HG03095 (cell line): ENCODE measurements around the gene ENGASE.
A peak's percentile ranks its signal among the peaks of the same experiment; 100 is the strongest.
"Not testable (repeated sequence)": the region's sequence is repeated elsewhere in the genome, so short reads cannot be mapped to it uniquely, and the experiment has no call there.

Source experiments
- ATAC-seq: cut with Tn5 transposase; IDR thresholded peaks from one replicate; pipeline ENCODE4 v1.9.1; 2021; ENCODE audit warnings: moderate library complexity; ENCODE audit not compliant: unreplicated experiment

Gene ENGASE

GRCh38 chr17:79051306-79051705 lies 23.3 kb upstream of the ENGASE start:
- ATAC-seq = no peak

GRCh38 chr17:79052131-79052530 lies 22.5 kb upstream of the ENGASE start:
- no peak for ATAC-seq

- no peak for ATAC-seq
These were observed 21.2 kb upstream of the ENGASE start for GRCh38 chr17:79053251-79053925.

DNA sequence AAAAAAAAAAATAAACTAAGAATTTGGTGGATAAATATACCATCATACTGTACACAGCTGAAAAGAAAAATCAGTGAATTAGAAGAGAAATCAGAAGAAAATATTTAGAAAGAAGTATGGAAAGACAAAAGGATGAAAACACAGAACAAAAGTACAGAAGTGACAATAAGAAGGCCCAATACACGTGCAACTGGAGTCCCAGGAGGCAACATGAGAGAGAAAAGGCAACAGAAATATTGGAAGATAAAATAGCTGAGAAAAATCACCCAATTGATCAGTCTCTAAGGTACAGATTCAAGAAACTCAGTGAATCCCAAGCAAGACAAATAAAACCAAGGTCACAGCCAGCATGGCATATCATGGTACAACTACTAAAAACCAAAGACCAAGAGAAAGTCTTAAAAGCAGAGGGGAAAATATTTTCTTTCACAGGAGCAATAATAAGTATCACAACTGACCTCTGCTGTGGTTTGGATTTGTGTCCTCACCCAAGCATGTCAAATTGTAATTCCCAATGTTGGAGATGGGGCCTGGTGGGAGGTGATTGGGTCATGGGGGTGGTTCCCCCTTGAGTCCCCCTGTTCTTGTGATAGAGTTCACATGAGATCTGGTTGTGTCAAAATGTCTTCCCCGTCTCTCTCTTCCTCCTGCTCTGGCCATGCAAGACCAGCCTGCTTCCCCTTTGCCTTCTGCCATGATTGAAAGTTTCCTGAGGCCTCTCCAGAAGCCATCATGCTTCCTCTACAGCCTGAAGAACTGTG lies 20.2 kb upstream of the ENGASE start:
- ATAC-seq = no peak

GRCh38 chr17:79055197-79055596 lies 19.4 kb upstream of the ENGASE start:
- ATAC-seq = no peak

- ATAC-seq = no peak
These were observed 16.8 kb upstream of the ENGASE start for GRCh38 chr17:79057737-79058385.

GRCh38 chr17:79062691-79063090 lies 11.9 kb upstream of the ENGASE start:
- ATAC-seq = no peak

DNA sequence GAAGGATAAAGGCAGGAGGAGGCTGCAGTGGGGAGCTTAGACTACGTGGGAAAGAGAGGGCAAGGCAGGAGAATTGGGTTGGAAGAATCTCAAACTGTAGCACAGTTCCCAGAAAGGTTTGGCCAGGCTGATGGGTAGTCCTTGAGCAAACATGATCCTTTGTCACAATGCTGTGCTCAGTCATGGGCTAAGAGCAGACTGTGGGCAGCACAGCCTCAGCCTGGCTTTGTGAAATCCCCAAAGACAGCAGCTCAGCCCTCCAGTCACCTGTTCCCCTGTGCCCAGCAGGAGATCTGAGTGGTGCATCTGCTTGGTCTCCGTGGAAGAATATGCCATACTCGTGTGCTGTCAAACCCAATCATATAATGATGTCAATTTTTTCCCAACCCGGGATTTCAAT lies 10.6 kb upstream of the ENGASE start:
- no peak for ATAC-seq

DNA sequence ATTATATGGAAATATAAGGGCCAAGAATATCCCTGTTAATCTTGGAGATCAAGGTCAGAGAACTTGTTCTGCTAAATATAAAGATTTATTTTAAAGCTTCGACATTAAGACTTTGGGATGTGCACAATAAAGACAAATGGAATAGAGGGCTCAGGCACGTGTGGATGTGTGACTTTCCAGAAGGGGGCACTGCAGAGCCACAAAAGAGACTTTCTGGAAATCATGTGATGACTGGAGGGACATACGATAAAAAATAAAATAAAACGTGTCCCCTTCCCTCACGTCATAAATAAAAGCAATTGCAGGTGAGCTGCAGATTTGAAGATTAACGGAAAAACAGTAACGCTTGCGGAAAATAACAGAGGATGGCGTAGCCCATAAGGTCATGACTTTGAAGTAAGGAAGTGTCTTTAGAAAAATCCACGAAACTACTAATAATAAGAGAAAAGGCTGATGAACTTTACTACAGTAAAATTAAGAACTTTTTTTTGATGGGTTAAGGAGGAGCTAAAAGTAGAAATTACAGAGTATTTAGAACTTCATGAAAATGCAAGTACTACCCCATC lies 9.4 kb upstream of the ENGASE start:
- no peak for ATAC-seq

DNA sequence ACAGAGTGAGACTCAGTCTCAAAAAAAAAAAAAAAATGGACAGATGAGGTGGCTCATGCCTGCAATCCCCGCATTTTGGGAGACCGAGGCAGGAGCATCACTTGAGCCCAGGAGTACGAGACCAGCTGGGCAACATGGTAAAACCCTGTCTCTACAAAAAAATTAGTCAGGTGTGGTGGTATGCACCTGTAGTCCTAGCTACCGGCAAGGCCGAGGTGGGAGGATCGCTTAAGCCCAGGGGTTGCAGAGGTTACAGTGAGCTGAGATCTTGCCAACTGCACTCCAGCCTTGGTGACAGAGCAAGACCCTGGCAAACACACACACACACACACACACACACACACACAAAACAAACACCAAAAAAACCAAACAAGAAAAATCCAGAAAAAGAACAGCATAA lies 7.7 kb upstream of the ENGASE start:
- ATAC-seq = no peak

GRCh38 chr17:79070266-79070880 lies 4.3 kb upstream of the ENGASE start:
- ATAC-seq = no peak

DNA sequence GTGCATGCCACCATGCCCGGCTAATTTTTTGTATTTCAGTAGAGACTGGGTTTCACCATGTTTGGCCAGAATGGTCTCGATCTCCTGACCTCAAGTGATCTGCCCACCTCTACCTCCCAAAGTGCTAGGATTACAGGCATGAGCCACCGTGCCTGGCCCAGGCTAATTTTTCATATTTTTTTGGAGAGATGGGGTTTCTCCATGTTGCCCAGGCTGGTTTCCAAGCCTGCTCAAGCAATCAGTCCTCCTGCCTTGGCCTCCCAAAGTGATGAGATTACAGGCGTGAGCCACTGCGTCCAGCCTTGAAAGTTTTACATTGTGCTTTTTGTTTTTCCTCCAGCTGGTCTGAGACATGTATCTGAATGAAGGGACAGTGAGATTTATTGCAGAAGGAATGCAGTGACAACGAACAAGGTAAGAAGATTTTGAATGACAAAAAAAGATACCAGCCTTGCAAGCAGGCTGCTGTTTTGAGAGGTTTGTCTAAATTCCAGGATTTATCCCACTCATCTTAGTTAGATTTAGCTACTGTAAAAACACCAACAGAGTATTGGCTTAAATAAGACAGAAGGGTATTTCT lies 3.4 kb upstream of the ENGASE start:
- ATAC-seq = no peak

DNA sequence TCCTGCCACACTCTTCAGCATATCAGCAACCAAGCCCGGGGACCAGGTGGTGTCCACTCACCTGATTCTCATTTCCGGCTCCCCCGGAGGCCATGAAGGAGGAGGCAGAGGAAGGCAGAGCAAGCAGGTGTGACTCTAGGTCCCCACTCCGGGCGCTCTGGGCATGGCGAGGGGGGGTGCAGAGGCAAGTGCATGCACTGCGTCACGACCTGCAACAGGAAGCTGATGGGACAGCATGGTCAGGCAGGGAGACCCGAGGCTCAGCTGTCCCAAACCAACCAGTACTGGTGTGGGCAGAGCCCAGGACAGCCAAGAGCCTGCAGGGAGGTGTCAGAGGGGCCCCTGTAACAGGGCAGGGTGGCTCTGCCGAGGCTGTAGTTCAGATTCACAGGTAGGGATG lies 2.1 kb upstream of the ENGASE start:
- no peak for ATAC-seq

DNA sequence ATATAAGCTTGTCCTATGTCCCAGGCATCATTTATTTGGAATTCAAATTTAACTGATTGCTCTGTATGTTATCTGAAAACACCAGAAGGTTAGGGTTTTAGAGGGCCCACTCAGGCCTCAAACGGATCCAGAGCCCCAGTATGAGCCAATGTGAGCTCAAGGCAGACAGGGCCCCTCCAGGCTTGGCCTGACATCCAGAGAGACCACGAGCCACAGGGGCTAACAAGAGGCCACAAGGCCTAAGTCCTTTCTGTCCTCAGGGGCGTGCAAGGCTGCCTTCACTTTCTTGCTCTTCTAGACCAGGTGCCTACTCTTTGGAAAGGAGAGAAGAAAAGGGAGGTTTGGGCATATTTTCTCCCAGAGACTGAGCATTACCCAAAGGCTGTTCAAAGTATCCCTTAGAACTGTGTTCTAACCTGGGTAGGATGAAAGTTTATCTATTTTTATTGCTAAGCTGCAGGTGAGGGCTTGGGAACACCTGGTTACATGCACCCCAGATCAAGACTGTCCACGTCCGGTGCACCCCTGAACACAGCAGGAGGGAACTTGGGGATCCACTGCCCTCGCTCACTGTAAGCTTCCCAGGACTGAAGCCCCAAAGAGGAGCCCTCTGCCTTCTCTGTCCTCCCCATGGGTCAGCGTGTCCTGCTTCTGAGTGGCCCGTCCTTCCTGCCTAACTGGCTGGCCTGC lies 1.5 kb upstream of the ENGASE start:
- ATAC-seq = no peak

GRCh38 chr17:79073706-79074088 lies 927 bp upstream of the ENGASE start:
- no peak for ATAC-seq

DNA sequence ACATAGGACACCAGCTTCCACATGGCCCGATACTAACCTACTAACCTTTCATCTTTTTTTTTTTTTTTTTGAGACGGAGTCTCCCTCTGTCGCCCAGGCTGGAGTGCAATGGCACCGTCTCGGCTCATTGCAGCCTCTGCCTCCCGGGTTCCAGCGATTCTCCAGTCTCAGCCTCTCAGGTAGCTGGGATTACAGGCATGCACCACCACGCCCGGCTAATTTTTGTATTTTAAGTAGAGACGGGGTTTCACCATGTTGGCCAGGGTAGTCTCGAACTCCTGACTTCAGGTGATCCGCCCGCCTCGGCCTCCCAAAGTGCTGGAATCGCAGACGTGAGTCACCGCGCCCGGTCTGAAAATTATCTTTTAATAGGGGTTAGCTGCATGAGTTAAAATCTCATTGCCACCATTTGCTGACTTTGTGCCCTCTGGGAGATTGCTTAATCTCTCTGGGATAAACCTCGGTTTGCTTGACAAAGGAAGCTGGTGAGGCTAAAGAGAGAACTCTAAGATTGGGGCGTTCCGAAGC lies 439 bp upstream of the ENGASE start:
- not testable (repeated sequence) for ATAC-seq

- peak; percentile 12 for ATAC-seq
These were observed 774 bp downstream of the ENGASE start for GRCh38 chr17:79075446-79075750.

GRCh38 chr17:79075861-79076406 lies 1.3 kb downstream of the ENGASE start:
- no peak for ATAC-seq

DNA sequence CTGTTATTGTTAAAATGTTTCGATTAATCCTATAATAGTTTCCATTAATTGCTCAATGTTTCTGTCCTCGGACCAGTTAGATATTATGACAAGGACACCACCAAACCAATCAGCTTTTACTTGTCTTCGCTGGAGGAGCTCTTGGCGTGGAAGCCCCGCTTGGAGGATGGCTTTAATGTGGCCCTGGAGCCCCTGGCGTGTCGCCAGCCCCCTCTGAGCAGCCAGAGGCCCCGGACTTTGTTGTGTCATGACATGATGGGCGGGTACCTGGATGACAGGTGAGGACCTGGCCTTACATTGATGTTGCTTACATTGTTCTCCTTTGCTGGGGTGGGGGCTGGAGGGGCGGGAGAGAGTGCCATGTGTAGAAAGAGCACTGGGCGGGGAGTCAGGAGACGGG lies 3.0 kb downstream of the ENGASE start:
- ATAC-seq = no peak
